Measurements from ENCODE around the gene TEX51. TPM values are rescaled to one million over a fixed set of nuclear protein-coding genes. Genes with fewer than 3 reads are reported as not detected.

The TEX51 gene
- total RNA-seq, 1 donor from 2014 or later = not detected

DNA sequence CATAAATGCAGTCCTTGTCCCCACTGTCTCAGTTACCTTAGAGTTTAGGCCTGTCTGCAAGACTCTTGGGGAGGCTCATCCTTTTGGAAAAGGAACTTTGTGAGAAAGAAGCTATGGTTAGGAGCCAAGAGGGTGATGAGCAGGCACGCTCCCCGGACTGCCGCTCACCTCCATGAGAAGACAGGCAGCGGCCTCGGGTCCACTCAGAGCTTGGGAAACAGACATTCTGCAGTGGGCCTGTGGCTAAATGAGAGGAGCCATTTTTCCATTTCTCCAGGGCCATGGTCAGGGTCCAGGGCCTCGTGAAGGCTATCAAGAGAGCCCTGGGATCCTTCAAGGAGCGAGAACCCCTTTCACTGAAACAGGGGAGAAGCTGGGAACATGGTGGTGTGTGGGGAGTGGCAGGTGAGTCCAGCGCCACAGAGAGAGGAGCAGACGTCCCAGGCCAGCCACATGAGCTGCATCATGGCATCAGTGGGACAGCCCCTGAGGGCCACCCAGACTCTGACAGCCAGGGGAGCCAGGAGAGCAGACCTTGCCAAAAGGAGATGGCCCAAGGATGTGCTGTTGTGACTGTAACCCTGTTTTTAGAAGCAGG lies 4.0 kb upstream of the TEX51 start:
- DNase-seq (ENCODE audit: low spot score, unreplicated experiment) = no peak
- TF ChIP-seq, protein P1, sequence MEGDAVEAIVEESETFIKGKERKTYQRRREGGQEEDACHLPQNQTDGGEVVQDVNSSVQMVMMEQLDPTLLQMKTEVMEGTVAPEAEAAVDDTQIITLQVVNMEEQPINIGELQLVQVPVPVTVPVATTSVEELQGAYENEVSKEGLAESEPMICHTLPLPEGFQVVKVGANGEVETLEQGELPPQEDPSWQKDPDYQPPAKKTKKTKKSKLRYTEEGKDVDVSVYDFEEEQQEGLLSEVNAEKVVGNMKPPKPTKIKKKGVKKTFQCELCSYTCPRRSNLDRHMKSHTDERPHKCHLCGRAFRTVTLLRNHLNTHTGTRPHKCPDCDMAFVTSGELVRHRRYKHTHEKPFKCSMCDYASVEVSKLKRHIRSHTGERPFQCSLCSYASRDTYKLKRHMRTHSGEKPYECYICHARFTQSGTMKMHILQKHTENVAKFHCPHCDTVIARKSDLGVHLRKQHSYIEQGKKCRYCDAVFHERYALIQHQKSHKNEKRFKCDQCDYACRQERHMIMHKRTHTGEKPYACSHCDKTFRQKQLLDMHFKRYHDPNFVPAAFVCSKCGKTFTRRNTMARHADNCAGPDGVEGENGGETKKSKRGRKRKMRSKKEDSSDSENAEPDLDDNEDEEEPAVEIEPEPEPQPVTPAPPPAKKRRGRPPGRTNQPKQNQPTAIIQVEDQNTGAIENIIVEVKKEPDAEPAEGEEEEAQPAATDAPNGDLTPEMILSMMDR (IDR thresholded peaks at IDR 0.05; ENCODE audit: unreplicated experiment) = no peak
- Mint-ChIP-seq H3K9me3 (ENCODE audit: low read depth) (peaks cover 4% of the 10 kb centered on the region), H3K4me3 (ENCODE audit: low read depth) (no peak overlapping the region), H3K27ac (no peak overlapping the region), H3K27me3 (peaks cover 16% of the 10 kb centered on the region), H3K4me1 (ENCODE audit: low read depth) (no peaks in the 10 kb centered on the region), H3K36me3 (ENCODE audit: insufficient read depth) (no peaks in the 10 kb centered on the region)

DNA sequence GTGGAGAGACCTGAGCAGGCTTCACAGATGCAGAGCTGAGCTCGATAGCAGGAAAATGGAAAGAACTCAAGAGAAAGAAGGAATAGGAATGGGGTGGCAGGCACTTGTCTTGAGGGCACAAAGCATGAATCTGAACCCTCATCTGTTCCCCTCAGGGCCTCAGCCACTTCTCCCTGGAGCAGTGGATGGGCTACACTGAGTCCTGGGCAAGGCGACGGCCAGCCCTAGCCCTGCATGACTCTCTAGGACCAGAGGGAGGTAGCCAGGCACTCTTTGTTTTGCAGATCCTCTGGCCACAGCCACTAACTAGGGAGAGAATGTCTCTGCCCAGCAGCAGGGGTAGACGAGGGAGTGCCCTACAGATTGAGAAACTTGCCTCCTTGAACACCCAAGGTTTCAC lies 3.4 kb upstream of the TEX51 start:
- H3K27me3 Mint-ChIP-seq = peaks cover 17% of the 10 kb centered on the region
- H3K36me3 Mint-ChIP-seq (ENCODE audit: insufficient read depth) = no peaks in the 10 kb centered on the region
- no peak for DNase-seq (ENCODE audit: low spot score, unreplicated experiment)
- H3K9me3 Mint-ChIP-seq (ENCODE audit: low read depth) = peaks cover 4% of the 10 kb centered on the region
- H3K4me3 Mint-ChIP-seq (ENCODE audit: low read depth) = no peak overlapping the region
- H3K27ac Mint-ChIP-seq = no peak overlapping the region
- H3K4me1 Mint-ChIP-seq (ENCODE audit: low read depth) = no peaks in the 10 kb centered on the region
- TF ChIP-seq, protein P1 (IDR thresholded peaks at IDR 0.05; ENCODE audit: unreplicated experiment) = no peak

DNA sequence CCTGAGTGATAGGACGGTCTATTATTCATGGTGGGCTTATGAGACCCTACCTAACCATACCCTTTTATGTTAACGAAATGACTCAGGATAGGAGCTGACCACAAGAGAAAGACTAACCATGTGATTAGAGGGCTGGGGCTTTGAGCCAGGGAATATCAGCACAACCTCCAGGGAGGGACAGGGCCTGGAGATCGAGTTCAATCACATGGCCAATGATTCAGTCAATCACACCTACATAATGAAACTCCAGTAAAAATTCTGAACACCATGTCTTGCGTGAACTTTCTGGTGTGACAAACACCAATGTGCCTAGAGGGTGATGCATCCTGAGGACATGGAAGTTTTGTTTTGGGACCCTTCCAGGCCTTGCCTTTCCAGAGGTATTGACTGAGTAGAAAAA lies 2.2 kb upstream of the TEX51 start:
- no peak for DNase-seq (ENCODE audit: low spot score, unreplicated experiment)
- Mint-ChIP-seq H3K9me3 (ENCODE audit: low read depth) (peaks cover 4% of the 10 kb centered on the region), H3K36me3 (ENCODE audit: insufficient read depth) (no peaks in the 10 kb centered on the region), H3K27me3 (peaks cover 16% of the 10 kb centered on the region), H3K4me1 (ENCODE audit: low read depth) (no peaks in the 10 kb centered on the region), H3K4me3 (ENCODE audit: low read depth) (no peak overlapping the region), H3K27ac (no peak overlapping the region)
- TF ChIP-seq, protein P1 (IDR thresholded peaks at IDR 0.05; ENCODE audit: unreplicated experiment) = no peak

DNA sequence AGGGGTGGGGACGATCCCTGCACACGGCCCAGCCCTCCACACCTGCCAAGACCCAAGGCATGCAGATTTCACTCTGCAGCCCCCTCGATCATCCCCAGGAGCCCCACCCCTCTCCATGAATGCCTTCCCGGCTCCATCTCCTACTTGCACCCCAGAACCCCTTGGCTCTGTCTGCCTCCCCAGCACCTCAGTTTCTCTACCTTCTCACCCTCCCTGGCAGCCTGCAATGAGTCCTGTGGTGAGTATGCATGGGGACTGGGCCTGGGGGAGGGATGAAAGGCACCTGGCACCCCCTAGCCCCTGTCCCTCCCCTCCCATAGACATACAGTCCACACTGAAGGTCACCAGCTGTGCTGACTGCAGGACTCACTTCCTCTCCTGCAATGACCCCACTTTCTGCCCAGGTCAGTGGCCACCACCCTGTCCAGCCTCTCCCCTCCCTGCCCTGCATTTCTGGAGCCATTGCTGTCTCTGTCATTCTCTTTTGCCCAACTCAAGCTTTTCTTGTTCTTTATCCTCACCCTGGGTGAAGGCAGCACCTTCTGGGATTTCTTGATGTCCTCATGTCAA lies 1.0 kb downstream of the TEX51 start:
- peaks cover 14% of the 10 kb centered on the region for H3K9me3 Mint-ChIP-seq (ENCODE audit: low read depth)

DNA sequence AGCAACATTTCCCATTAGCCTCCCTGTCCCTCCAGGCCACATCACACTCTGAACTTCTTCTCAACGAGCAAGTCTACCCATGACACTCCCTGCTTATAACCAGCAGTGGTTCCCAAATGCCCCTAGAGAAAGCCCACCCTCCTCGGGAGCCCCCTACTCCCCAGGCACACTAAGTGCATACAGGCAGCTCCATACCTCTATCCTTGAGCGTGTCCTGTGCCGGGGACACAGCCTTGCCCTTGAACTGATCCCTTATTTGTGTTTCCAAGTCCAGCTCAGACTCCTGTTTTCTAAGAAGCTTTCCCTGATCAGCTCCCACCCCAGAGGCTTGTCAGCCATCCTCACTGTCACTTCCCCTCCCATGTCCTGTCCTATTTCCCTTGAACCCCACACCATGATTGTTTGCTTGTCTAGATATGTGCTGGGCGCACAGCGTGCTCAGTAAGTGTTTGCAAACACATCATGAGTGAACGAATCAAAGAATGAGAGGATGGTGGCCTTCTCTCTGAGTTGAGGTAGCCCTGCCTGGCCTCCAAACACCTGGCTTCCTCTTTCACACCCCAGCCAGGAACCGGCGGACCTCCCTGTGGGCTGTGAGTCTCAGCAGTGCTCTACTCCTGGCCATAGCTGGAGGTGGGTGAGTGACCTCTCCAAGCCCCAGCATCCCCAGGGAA lies 2.1 kb downstream of the TEX51 start:
- peak; percentile 1 for DNase-seq (ENCODE audit: low spot score, unreplicated experiment)
- TF ChIP-seq, protein P1 (IDR thresholded peaks at IDR 0.05; ENCODE audit: unreplicated experiment) = no peak
- Mint-ChIP-seq H3K27ac (no peak overlapping the region), H3K4me1 (ENCODE audit: low read depth) (peaks cover 1% of the 10 kb centered on the region), H3K9me3 (ENCODE audit: low read depth) (peaks cover 14% of the 10 kb centered on the region), H3K27me3 (peaks cover 16% of the 10 kb centered on the region), H3K4me3 (ENCODE audit: low read depth) (no peak overlapping the region), H3K36me3 (ENCODE audit: insufficient read depth) (peaks cover 3% of the 10 kb centered on the region)

More for the DNA sequence above, 1.0 kb downstream of the TEX51 start:
- TF ChIP-seq, protein P1 (IDR thresholded peaks at IDR 0.05; ENCODE audit: unreplicated experiment) = no peak
- H3K36me3 Mint-ChIP-seq (ENCODE audit: insufficient read depth) = peaks cover 3% of the 10 kb centered on the region
- H3K27ac Mint-ChIP-seq = no peak overlapping the region
- peaks cover 16% of the 10 kb centered on the region for H3K27me3 Mint-ChIP-seq
- DNase-seq (ENCODE audit: low spot score, unreplicated experiment) = no peak
- H3K4me3 Mint-ChIP-seq (ENCODE audit: low read depth) = no peak overlapping the region
- H3K4me1 Mint-ChIP-seq (ENCODE audit: low read depth) = no peaks in the 10 kb centered on the region

Measured in progenitor cell of endocrine pancreas (in vitro differentiated cells).